ENCODE data around the gene PAX7. TPM values are rescaled to one million over a fixed set of nuclear protein-coding genes. Genes with fewer than 3 reads are reported as not detected.

The PAX7 gene
- polyA plus RNA-seq, 1 of the 3 experiments (the other 2 are of a cell fraction) = not detected

DNA sequence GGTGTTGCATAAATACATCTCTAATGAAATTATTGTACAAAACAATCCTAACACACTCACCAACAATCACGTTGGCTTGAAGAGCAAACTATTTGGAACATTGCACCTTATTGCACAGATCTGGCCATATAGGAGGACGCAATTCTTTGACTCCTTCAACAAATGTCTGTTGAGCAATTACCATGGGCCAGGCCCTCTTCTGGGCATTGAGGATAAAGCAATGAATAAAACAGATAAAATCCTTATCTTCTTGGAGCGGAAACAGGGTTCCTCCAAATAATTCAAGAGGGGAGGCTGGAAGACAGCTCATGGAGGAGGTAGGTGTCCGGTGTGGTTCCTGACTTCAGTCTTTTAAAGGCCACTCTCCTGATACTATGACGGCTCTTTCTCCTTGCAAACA, 43.3 kb downstream of the PAX7 start:
- Histone ChIP-seq H3K36me3 (replicated peaks in 1 of 2; ENCODE audit: control insufficient read depth in 1 of 2, insufficient read depth in 2 of 2, low read length in 1 of 2) (no peaks in the 10 kb centered on the region), H3K4me3 (ENCODE audit: low read depth in 2 of 2, low read length in 1 of 2) (no peak overlapping the region), H3F3A (replicated peaks; ENCODE audit: insufficient read depth) (no peaks in the 10 kb centered on the region), H3K4me1 (ENCODE audit: control insufficient read depth in 1 of 2, insufficient read depth in 2 of 2, low read depth in 1 of 2, low read length in 1 of 2) (peaks cover 0 to 13% of the 10 kb centered on the region in 2 experiments; a peak in 2 of 4 replicates), H3K9me2 (no peaks in the 10 kb centered on the region), H3K27ac (ENCODE audit: low read depth in 2 of 2, low read length in 1 of 2) (no peak overlapping the region), H2AFZ (ENCODE audit: low read depth) (no peak overlapping the region), H3K9ac (no peak overlapping the region), H4K20me1 (ENCODE audit: insufficient read depth) (no peaks in the 10 kb centered on the region), H3K4me2 (no peak overlapping the region), H3K9me3 (no peaks in the 10 kb centered on the region), H3K27me3 (ENCODE audit: insufficient read depth) (no peaks in the 10 kb centered on the region; the same call in 1 of the 2 replicates), H3K79me2 (ENCODE audit: insufficient read depth) (no peaks in the 10 kb centered on the region)
- ChIA-PET POLR2A (no interaction called here), CTCF (interaction anchor here (0.7 to 2.1 kb wide), 5 partner anchors 9 to 146 kb away, joined by 3 to 8 read pairs (median 4); no protein-coding TSS in a partner anchor)
- 41% methylated on average over 5 of the region's 5 CpGs for WGBS (ENCODE audit: low lambda C conversion rate)
- TF ChIP-seq GABPA (IDR thresholded peaks at IDR 0.05; ENCODE audit: low read depth) (no peak), SMC3 (IDR thresholded peaks at IDR 0.05; ENCODE audit: low read depth, low read length) (no peak), EP300 (IDR thresholded peaks at IDR 0.05; ENCODE audit: borderline replicate concordance in 1 of 2, low read depth in 1 of 2, low read length in 1 of 2) (no peak), RAD21 (IDR thresholded peaks at IDR 0.05; ENCODE audit: low read length) (peak; percentile 11; the same call in 1 of the 2 replicates)
- TF ChIP-seq, protein P1, sequence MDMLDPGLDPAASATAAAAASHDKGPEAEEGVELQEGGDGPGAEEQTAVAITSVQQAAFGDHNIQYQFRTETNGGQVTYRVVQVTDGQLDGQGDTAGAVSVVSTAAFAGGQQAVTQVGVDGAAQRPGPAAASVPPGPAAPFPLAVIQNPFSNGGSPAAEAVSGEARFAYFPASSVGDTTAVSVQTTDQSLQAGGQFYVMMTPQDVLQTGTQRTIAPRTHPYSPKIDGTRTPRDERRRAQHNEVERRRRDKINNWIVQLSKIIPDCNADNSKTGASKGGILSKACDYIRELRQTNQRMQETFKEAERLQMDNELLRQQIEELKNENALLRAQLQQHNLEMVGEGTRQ (IDR thresholded peaks at IDR 0.05; ENCODE audit: borderline replicate concordance, low read depth, low read length) = no peak
- no peak for DNase-seq

DNA sequence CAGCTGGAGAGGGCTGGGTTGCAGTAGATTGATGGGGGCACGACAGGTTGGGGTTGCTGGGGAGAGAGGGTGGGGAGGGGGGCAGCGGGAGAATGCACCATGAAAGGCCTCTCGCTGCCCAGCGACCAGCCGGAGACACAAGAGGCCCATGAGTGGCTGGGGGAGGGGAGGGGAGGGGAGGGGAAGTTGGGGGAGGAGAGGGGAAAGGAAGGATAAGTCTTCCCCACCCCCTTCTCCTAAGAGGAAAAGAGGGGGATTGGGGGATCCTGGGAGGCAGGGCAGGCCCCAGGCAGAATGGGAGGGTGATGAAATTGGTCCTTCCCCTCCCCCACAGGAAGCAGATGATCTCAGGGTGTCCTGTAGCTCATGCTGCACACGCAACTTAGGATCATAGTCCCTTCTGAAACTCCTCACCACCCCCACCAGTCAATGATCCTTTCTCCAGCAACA, 45.7 kb downstream of the PAX7 start:
- Histone ChIP-seq H2AFZ (ENCODE audit: low read depth) (no peak overlapping the region), H3K27me3 (ENCODE audit: insufficient read depth) (no peaks in the 10 kb centered on the region; the same call in 1 of the 2 replicates), H3K4me3 (ENCODE audit: low read depth in 2 of 2, low read length in 1 of 2) (no peak overlapping the region), H3K79me2 (ENCODE audit: insufficient read depth) (no peaks in the 10 kb centered on the region), H3K9me3 (no peaks in the 10 kb centered on the region), H3K9ac (no peak overlapping the region), H3K4me2 (no peak overlapping the region), H3K4me1 (ENCODE audit: control insufficient read depth in 1 of 2, insufficient read depth in 2 of 2, low read depth in 1 of 2, low read length in 1 of 2) (peaks cover 0 to 1% of the 10 kb centered on the region in 2 experiments; a peak in 2 of 4 replicates), H3F3A (replicated peaks; ENCODE audit: insufficient read depth) (no peaks in the 10 kb centered on the region), H3K27ac (ENCODE audit: low read depth in 2 of 2, low read length in 1 of 2) (no peak overlapping the region), H3K36me3 (replicated peaks in 1 of 2; ENCODE audit: control insufficient read depth in 1 of 2, insufficient read depth in 2 of 2, low read length in 1 of 2) (no peaks in the 10 kb centered on the region), H3K9me2 (no peaks in the 10 kb centered on the region), H4K20me1 (ENCODE audit: insufficient read depth) (no peaks in the 10 kb centered on the region)
- WGBS (ENCODE audit: low lambda C conversion rate) = 65% methylated on average over 6 of the region's 6 CpGs
- DNase-seq = no peak
- POLR2A ChIA-PET = no interaction called here
- CTCF ChIA-PET = interaction anchor here (2.1 kb wide), 1 partner anchor 79 kb away, joined by 9 read pairs; no protein-coding TSS in a partner anchor
- TF ChIP-seq MEF2A (IDR thresholded peaks at IDR 0.05; ENCODE audit: borderline replicate concordance, low read depth) (no peak), NFIC (IDR thresholded peaks at IDR 0.05; ENCODE audit: borderline replicate concordance) (no peak), RFX5 (IDR thresholded peaks at IDR 0.05; ENCODE audit: low read length) (no peak), TAF1 (IDR thresholded peaks at IDR 0.05; ENCODE audit: borderline replicate concordance, low read depth, low read length) (no peak), SIN3A (IDR thresholded peaks at IDR 0.05; ENCODE audit: borderline replicate concordance, low read depth, low read length) (no peak), ELF1 (IDR thresholded peaks at IDR 0.05) (no peak), YY1 (IDR thresholded peaks at IDR 0.05; ENCODE audit: low read depth) (no peak), EP300 (IDR thresholded peaks at IDR 0.05; ENCODE audit: borderline replicate concordance in 1 of 2, low read depth in 1 of 2, low read length in 1 of 2) (no peak)
- TF ChIP-seq, protein P1 (IDR thresholded peaks at IDR 0.05; ENCODE audit: borderline replicate concordance, low read depth, low read length) = no peak
- TF ChIP-seq, protein P2, sequence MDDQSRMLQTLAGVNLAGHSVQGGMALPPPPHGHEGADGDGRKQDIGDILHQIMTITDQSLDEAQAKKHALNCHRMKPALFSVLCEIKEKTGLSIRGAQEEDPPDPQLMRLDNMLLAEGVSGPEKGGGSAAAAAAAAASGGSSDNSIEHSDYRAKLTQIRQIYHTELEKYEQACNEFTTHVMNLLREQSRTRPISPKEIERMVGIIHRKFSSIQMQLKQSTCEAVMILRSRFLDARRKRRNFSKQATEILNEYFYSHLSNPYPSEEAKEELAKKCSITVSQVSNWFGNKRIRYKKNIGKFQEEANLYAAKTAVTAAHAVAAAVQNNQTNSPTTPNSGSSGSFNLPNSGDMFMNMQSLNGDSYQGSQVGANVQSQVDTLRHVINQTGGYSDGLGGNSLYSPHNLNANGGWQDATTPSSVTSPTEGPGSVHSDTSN (IDR thresholded peaks at IDR 0.05) = no peak

All from SK-N-SH (cell line).